BLaER1 treated with 17β-estradiol and CSF1 and Interleukin-3, amounts not matched to agents 10 nM and 100 nM (cell line): ENCODE measurements around the gene SLC12A6.
A peak's percentile ranks its signal among the peaks of the same experiment; 100 is the strongest.

Source experiments
- H3K27ac ChIP-seq, 11 experiments: shearing (Covaris generic); formaldehyde crosslinking; 2 replicates each; pipeline ENCODE4 v1.8.1; 2022
- H3K27me3 ChIP-seq, 11 experiments: shearing (Covaris generic); formaldehyde crosslinking; 2 replicates each; pipeline ENCODE4 v1.8.1; 2022
- H3K36me3 ChIP-seq, 11 experiments: shearing (Covaris generic); formaldehyde crosslinking; 2 replicates each; pipeline ENCODE4 v1.8.1; 2022
- H3K4me1 ChIP-seq, 10 experiments: shearing (Covaris generic); formaldehyde crosslinking; 2 replicates each; pipeline ENCODE4 v1.8.1; 2022
- H3K4me2 ChIP-seq, 11 experiments: shearing (Covaris generic); formaldehyde crosslinking; 2 replicates each; pipeline ENCODE4 v1.8.1; 2022
- H3K4me3 ChIP-seq, 10 experiments: shearing (Covaris generic); formaldehyde crosslinking; 2 replicates each; pipeline ENCODE4 v1.8.1; 2022
- H3K9ac ChIP-seq, 11 experiments: shearing (Covaris generic); formaldehyde crosslinking; 2 replicates each; pipeline ENCODE4 v1.8.1; 2022
- H3K9me3 ChIP-seq, 11 experiments: shearing (Covaris generic); formaldehyde crosslinking; replicated peaks in 1 of 11; 2 replicates each; pipeline ENCODE4 v1.8.1; 2022
- H4K20me1 ChIP-seq, 11 experiments: shearing (Covaris generic); formaldehyde crosslinking; 2 replicates each; pipeline ENCODE4 v1.8.1; 2022
- Cebpa-rat ChIP-seq, 11 experiments: shearing (Covaris generic); IDR thresholded peaks; 2 replicates each; pipeline ENCODE4 v1.8.1; 2022

Gene SLC12A6

DNA sequence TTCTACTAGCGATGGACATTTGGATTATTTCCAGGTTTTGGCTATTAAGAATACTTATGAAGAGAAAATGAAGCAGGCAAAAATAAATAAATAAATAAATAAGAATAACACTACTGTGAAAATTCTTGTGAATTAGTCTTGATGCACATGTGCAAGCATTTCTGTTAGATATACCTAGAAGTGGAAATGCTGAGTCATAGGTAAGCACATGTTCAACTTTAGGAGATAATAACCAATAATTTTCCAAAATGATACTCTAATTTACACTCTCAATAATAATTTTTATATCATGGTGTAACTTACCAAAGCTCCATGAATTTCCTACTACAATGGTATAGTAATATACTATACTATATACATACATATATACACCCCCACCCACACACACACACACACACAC is 89.4 kb downstream of the SLC12A6 start:
- no peak overlapping the region for H3K9ac ChIP-seq
- H3K27ac ChIP-seq: no peak overlapping the region; a peak in 1 of 22 replicates
- H4K20me1 ChIP-seq: peaks cover 0 to 21% (median 2%) of the 10 kb centered on the region in 11 experiments; a peak in 8 of 22 replicates
- H3K9me3 ChIP-seq: no peaks in the 10 kb centered on the region
- no peaks in the 10 kb centered on the region for H3K27me3 ChIP-seq
- 0 out of 20 replicates have a peak, but pooled peaks cover 0 to 5% (median 0%) of the 10 kb centered on the region in 10 experiments for H3K4me1 ChIP-seq
- no peak for TF ChIP-seq Cebpa-rat (IDR thresholded peaks at IDR 0.05)
- H3K36me3 ChIP-seq: peaks cover 78 to 100% (median 99%) of the 10 kb centered on the region in 11 experiments
- no peak overlapping the region for H3K4me3 ChIP-seq
- H3K4me2 ChIP-seq: no peak overlapping the region

DNA sequence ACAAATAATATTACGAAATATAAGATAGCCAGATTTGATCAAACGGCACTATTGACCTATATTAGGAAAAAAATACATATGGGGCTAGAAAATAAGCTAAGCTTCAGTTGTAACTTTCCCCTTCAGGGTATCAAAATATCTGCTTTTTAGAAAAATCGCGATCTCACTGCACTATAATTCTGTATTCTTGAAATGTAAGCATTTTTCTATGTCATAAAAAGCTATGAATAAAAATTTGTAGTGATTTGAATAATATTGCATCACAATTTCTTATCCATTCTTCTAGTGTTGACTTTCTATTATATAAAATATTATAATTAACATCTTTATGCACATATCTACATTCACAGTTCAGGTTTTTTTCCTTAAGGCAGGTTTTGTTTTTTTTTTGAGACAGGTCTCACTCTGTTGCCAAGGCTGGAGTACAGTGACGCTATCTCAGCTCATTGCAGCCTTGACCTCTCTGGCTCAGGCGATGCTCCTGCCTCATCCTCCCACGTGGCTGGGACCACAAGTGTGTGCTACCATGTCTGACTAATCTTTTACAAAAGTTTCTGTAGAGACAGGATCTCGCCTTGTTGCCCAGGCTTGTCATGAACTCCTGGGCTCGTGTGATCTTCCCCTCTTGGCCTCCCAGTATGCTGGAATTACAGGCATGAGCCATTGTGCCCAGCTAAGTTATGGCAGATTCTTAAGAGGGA is 91.2 kb downstream of the SLC12A6 start:
- H4K20me1 ChIP-seq: peaks cover 0 to 21% (median 3%) of the 10 kb centered on the region in 11 experiments; a peak in 8 of 22 replicates

GRCh38 chr15:34243226-34243625 is 94.4 kb downstream of the SLC12A6 start:
- Histone ChIP-seq H3K9ac (no peak overlapping the region), H3K4me3 (no peak overlapping the region), H4K20me1 (peaks cover 0 to 14% (median 3%) of the 10 kb centered on the region in 11 experiments; a peak in 7 of 22 replicates), H3K27me3 (no peaks in the 10 kb centered on the region), H3K27ac (no peak overlapping the region), H3K36me3 (peaks cover 71 to 100% (median 98%) of the 10 kb centered on the region in 11 experiments), H3K4me2 (no peak overlapping the region), H3K9me3 (no peaks in the 10 kb centered on the region), H3K4me1 (peaks cover 0 to 23% (median 0%) of the 10 kb centered on the region in 10 experiments; a peak in 6 of 20 replicates)
- no peak for TF ChIP-seq Cebpa-rat (IDR thresholded peaks at IDR 0.05)

More for the DNA sequence above, 91.2 kb downstream of the SLC12A6 start:
- H3K27me3 ChIP-seq: no peaks in the 10 kb centered on the region
- TF ChIP-seq Cebpa-rat (IDR thresholded peaks at IDR 0.05): peak in 1 of 11 experiments; percentile 4; a peak in 1 of 22 replicates
- no peaks in the 10 kb centered on the region for H3K9me3 ChIP-seq
- H3K9ac ChIP-seq: no peak overlapping the region
- no peak overlapping the region for H3K4me3 ChIP-seq
- H3K4me2 ChIP-seq: no peak overlapping the region
- peaks cover 73 to 100% (median 99%) of the 10 kb centered on the region in 11 experiments for H3K36me3 ChIP-seq
- H3K4me1 ChIP-seq: no peaks in the 10 kb centered on the region
- no peak overlapping the region for H3K27ac ChIP-seq

DNA sequence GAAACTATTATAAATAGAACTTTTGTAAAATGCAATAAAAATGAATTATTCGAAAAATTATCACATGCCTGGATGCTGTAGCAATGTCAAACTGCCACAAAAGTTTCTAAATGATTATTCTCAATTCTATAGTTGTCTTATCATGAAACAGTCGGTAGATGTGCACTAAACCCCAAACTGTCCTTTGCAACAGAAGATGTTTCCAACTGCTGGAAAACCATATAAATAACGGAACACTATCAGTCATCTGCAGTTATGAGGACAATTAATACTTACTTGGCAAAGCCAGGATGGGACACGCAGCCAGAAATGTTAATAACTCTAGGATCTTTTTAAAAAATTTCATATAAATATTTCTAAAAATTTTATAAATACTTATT is 95.3 kb downstream of the SLC12A6 start:
- no peak for TF ChIP-seq Cebpa-rat (IDR thresholded peaks at IDR 0.05)
- H3K36me3 ChIP-seq: peaks cover 75 to 100% (median 98%) of the 10 kb centered on the region in 11 experiments
- H3K9me3 ChIP-seq: no peaks in the 10 kb centered on the region
- H3K4me1 ChIP-seq: peaks cover 0 to 23% (median 0%) of the 10 kb centered on the region in 10 experiments; a peak in 6 of 20 replicates
- no peak overlapping the region for H3K27ac ChIP-seq
- H3K27me3 ChIP-seq: no peaks in the 10 kb centered on the region
- H3K4me3 ChIP-seq: no peak overlapping the region
- H3K9ac ChIP-seq: no peak overlapping the region
- H4K20me1 ChIP-seq: peaks cover 0 to 14% (median 3%) of the 10 kb centered on the region in 11 experiments; a peak in 7 of 22 replicates
- H3K4me2 ChIP-seq: no peak overlapping the region

DNA sequence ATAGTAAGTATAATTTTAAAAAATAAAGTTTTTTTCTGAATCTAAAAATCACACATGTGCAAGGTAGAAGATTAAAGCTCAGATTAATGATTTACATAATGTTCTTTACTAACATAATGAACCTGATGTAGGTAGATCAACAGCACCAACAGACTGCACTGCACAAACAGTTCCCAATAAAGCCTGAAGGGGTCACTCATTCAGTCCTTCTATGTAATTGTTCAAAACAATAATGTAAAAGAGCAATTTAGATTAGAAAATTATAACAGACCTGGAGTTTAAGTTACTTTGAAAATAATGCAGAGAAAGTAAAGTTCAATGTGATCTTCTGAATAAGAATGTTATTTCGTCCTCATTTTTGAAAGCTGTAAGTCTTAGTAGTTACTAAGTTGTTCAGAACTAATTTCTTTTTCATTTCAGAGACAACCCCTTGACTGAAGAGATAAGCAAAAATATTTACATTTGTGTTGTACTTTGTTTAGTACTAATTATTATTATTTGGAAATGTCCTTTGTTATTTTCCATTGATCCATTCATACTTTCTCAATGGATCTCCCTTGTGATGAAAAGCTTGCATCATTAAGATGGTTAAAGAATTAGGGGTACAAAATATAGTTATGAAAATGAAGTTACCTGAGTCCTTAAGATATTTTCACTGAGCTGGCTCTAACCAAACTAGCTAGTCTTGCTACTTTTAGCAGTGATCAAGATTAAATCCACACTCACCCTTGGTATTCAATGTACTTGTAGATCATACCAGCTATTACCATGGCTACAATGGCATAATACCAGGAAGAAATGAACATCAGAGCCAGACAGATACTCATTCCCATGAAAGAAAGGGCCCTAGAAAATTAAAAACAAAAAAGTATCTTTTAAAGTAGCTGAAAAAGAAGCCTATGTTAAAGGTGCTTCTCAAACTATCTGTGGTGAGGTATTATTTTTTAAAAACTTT is 95.9 kb downstream of the SLC12A6 start:
- no peak overlapping the region for H3K4me2 ChIP-seq
- peaks cover 0 to 14% (median 3%) of the 10 kb centered on the region in 11 experiments; a peak in 7 of 22 replicates for H4K20me1 ChIP-seq
- peaks cover 0 to 23% (median 0%) of the 10 kb centered on the region in 10 experiments; a peak in 6 of 20 replicates for H3K4me1 ChIP-seq
- no peaks in the 10 kb centered on the region for H3K9me3 ChIP-seq
- no peak overlapping the region for H3K4me3 ChIP-seq
- no peak for TF ChIP-seq Cebpa-rat (IDR thresholded peaks at IDR 0.05)
- H3K36me3 ChIP-seq: peaks cover 81 to 100% (median 98%) of the 10 kb centered on the region in 11 experiments
- no peak overlapping the region for H3K9ac ChIP-seq
- no peaks in the 10 kb centered on the region for H3K27me3 ChIP-seq
- H3K27ac ChIP-seq: no peak overlapping the region

GRCh38 chr15:34240537-34240936 is 97.0 kb downstream of the SLC12A6 start:
- Histone ChIP-seq H3K27ac (no peak overlapping the region), H3K9ac (peak overlapping the region in 2 of 11 experiments; percentile 11 to 37; a peak in 1 of 22 replicates), H3K4me1 (peaks cover 0 to 23% (median 0%) of the 10 kb centered on the region in 10 experiments; a peak in 6 of 20 replicates), H3K4me3 (no peak overlapping the region), H4K20me1 (peaks cover 0 to 10% (median 3%) of the 10 kb centered on the region in 11 experiments; a peak in 6 of 22 replicates), H3K9me3 (no peaks in the 10 kb centered on the region), H3K27me3 (no peaks in the 10 kb centered on the region), H3K36me3 (peaks cover 88 to 100% (median 98%) of the 10 kb centered on the region in 11 experiments), H3K4me2 (no peak overlapping the region)
- TF ChIP-seq Cebpa-rat (IDR thresholded peaks at IDR 0.05): no peak

DNA sequence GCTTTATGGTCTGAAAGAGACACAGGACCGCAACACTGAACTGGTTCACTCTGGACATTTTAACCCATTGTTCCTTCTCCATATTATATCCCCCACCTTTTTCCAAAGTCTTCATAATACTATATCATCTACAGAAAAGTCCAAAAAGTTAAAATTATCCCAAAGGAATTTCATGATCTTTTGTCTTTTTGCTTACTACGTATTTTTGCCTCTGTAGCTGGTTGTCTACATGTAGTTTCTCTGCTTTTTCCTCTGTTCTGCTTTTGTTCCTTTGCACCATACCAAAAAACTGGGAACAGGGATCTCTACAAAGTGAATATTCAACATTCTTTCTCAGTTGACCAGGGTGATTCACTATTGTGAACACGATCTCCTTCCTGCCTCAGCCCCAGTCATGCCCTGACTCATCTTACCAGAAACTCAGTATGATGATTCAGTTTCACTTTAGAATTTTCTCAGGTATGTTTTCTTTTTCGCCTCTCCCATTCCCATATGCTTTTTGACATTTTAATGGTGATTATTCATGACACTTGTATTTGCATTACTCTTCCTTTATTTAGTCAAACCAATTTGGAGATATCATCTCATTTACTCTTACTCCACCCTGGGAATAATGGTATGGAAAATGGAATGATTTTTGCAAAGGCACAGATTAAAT is 98.3 kb downstream of the SLC12A6 start:
- Histone ChIP-seq H3K4me2 (peak overlapping the region in 1 of 11 experiments; percentile 39; a peak in 2 of 22 replicates), H3K4me1 (peaks cover 0 to 23% (median 0%) of the 10 kb centered on the region in 10 experiments; a peak in 6 of 20 replicates), H3K27ac (no peak overlapping the region), H3K4me3 (no peak overlapping the region), H3K9me3 (no peaks in the 10 kb centered on the region), H4K20me1 (peaks cover 0 to 10% (median 0%) of the 10 kb centered on the region in 11 experiments; a peak in 5 of 22 replicates), H3K36me3 (peaks cover 87 to 100% (median 98%) of the 10 kb centered on the region in 11 experiments), H3K9ac (peak overlapping the region in 1 of 11 experiments; percentile 26; a peak in 1 of 22 replicates), H3K27me3 (no peaks in the 10 kb centered on the region)
- no peak for TF ChIP-seq Cebpa-rat (IDR thresholded peaks at IDR 0.05)

DNA sequence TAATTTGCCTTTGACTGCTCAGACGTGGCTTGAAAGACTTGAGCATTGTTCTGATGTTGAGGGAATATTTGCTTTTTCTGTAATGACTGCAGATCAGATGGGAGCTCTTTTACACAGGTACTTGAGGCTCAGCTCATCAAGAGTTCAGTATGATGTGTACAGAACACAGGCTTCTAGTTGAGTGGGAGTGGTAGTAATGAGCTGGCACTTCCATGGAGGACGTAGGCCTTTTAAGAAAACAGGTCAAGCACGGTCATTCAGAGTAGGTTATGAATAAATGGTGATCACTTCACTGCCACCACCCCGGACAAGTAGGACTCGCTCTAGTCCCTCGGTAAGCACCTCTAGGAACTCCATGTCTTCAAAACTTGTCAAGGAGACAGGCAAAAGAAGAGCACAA is 104.0 kb downstream of the SLC12A6 start:
- Histone ChIP-seq H3K4me2 (no peak overlapping the region), H4K20me1 (peaks cover 0 to 43% (median 9%) of the 10 kb centered on the region in 11 experiments; a peak in 7 of 22 replicates), H3K9me3 (no peaks in the 10 kb centered on the region), H3K4me1 (peaks cover 0 to 2% (median 0%) of the 10 kb centered on the region in 10 experiments; a peak in 2 of 20 replicates), H3K4me3 (no peak overlapping the region), H3K27me3 (no peaks in the 10 kb centered on the region), H3K9ac (0 out of 22 replicates have a peak overlapping the region, but pooled peaks of 1 of the 11 experiments have one; percentile 18), H3K36me3 (peaks cover 94 to 100% (median 100%) of the 10 kb centered on the region in 11 experiments), H3K27ac (no peak overlapping the region)
- TF ChIP-seq Cebpa-rat (IDR thresholded peaks at IDR 0.05): no peak
